AG04450 (cell line): Measurements from ENCODE around the gene PIM2. TPM values are rescaled to one million over a fixed set of nuclear protein-coding genes. Genes with fewer than 3 reads are reported as not detected.

Experiments used
- CTCF ChIA-PET: fragments of 300-600, 350-600 bp; formaldehyde crosslinking; extraction: SDS; loops from one replicate; lab custom pipeline; 2022; ENCODE audit warnings: antibody characterized with exemption, inconsistent platforms; lab: Charles Lee
- POLR2A ChIA-PET: fragments of 350-600 bp; formaldehyde crosslinking; extraction: SDS; loops from one replicate; lab custom pipeline; 2021; ENCODE audit warnings: antibody characterized with exemption, inconsistent platforms; lab: Yijun Ruan, JAX
- DNase-seq: peaks from one replicate; pipeline ENCODE4 v3.0.0-alpha.2; 2011; ENCODE audit warnings: low read depth, low spot score
- H3K27ac ChIP-seq: one replicate; pipeline ENCODE4 v1.5.1; 2012; ENCODE audit warnings: low read depth, low read length, control low read depth
- H3K27me3 ChIP-seq: one replicate; pipeline ENCODE4 v1.6.0; 2012; ENCODE audit warnings: low read length; ENCODE audit not compliant: control insufficient read depth, insufficient read depth
- H3K4me3 ChIP-seq: 2 replicates; pipeline ENCODE4 v1.5.1; 2011; ENCODE audit warnings: mild to moderate bottlenecking, low read depth, low read length, control low read depth
- H3K9me3 ChIP-seq: 2 replicates; pipeline ENCODE4 v1.5.1; 2012; ENCODE audit warnings: low read length; ENCODE audit not compliant: control insufficient read depth, insufficient read depth
- CTCF ChIP-seq: IDR thresholded peaks from 2 replicates; pipeline ENCODE4 v1.5.1; 2011; ENCODE audit warnings: low read depth, low read length, control low read depth, inconsistent platforms
- polyA plus RNA-seq: library from polyadenylated mRNA; depleted of rRNA; stranded (reverse); fragments of >200 nt; gene quantifications from 2 replicates; pipeline ENCODE4 v1.2.3, GENCODE V29; 2011

The PIM2 gene
- polyA plus RNA-seq, 1 experiment: 3.8 TPM

- ChIA-PET CTCF (interaction anchor here (0.9 kb wide), 1 partner anchor 11 kb away, joined by 4 read pairs; no protein-coding TSS in a partner anchor), POLR2A (interaction anchor here (1.1 kb wide), 1 partner anchor 41 kb away, joined by 3 read pairs; the partner anchor contains the start of gene GRIPAP1)
- DNase-seq: no peak
- no peak overlapping the region for H3K4me3 ChIP-seq
- no peak overlapping the region for H3K27ac ChIP-seq
- no peaks in the 10 kb centered on the region for H3K27me3 ChIP-seq
- TF ChIP-seq CTCF: no peak
- H3K9me3 ChIP-seq: no peaks in the 10 kb centered on the region
These were observed 42.8 kb upstream of the PIM2 start for GRCh38 chrX:48961585-48962091.

GRCh38 chrX:48960291-48960690 lies 41.5 kb upstream of the PIM2 start:
- H3K27ac ChIP-seq: no peak overlapping the region
- ChIA-PET POLR2A (no interaction called here), CTCF (interaction anchor here (3.1 kb wide), 1 partner anchor 11 kb away, joined by 12 read pairs; the partner anchor contains the start of gene KCND1)
- H3K9me3 ChIP-seq: no peaks in the 10 kb centered on the region
- H3K4me3 ChIP-seq: no peak overlapping the region
- TF ChIP-seq CTCF: no peak
- H3K27me3 ChIP-seq: no peaks in the 10 kb centered on the region
- DNase-seq: no peak

GRCh38 chrX:48958635-48959094 lies 39.8 kb upstream of the PIM2 start:
- Histone ChIP-seq H3K9me3 (no peaks in the 10 kb centered on the region), H3K27ac (peak overlapping the region; percentile 98), H3K4me3 (peak overlapping the region; percentile 59), H3K27me3 (no peaks in the 10 kb centered on the region)
- TF ChIP-seq CTCF: no peak
- POLR2A ChIA-PET: interaction anchor here (0.6 to 1.6 kb wide), 6 partner anchors 9 to 282 kb away, joined by 3 to 20 read pairs (median 7); partner anchors contain the start of genes KCND1 and TFE3
- CTCF ChIA-PET: interaction anchor here (0.6 to 3.1 kb wide), 3 partner anchors 13 to 86 kb away, joined by 3 to 12 read pairs (median 3); partner anchors contain the start of gene KCND1
- peak; percentile 21 for DNase-seq

- POLR2A ChIA-PET: interaction anchor here (0.6 to 1.6 kb wide), 5 partner anchors 13 to 282 kb away, joined by 3 to 20 read pairs (median 9); partner anchors contain the start of genes KCND1 and TFE3
- peak; percentile 96 for DNase-seq
- H3K9me3 ChIP-seq: no peaks in the 10 kb centered on the region
- CTCF ChIA-PET: interaction anchor here (0.6 to 3.1 kb wide), 4 partner anchors 14 to 198 kb away, joined by 3 to 12 read pairs (median 3); partner anchors contain the start of gene KCND1
- no peaks in the 10 kb centered on the region for H3K27me3 ChIP-seq
- peak overlapping the region; percentile 98 for H3K27ac ChIP-seq
- TF ChIP-seq CTCF: no peak
- peak overlapping the region; percentile 77 for H3K4me3 ChIP-seq
These were observed 39.2 kb upstream of the PIM2 start for GRCh38 chrX:48957827-48958634.

- CTCF ChIA-PET: interaction anchor here (1.0 kb wide), 1 partner anchor 198 kb away, joined by 3 read pairs; no protein-coding TSS in a partner anchor
- no peak for TF ChIP-seq CTCF
- POLR2A ChIA-PET: no interaction called here
- H3K4me3 ChIP-seq: peak within 1 kb of the TSS; percentile 77
- peak within 1 kb of the TSS; percentile 98 for H3K27ac ChIP-seq
- H3K27me3 ChIP-seq: no peaks in the 10 kb centered on the region
- no peak for DNase-seq
- no peaks in the 10 kb centered on the region for H3K9me3 ChIP-seq
These were observed 38.6 kb upstream of the PIM2 start, which contains the start of gene OTUD5 for GRCh38 chrX:48957477-48957826. OTUD5 (minus strand) TSS chrX:48957607; CDS start chrX:48957570, 37 bp downstream.
